ENCODE results near the gene BRD3. TPM values are rescaled to one million over a fixed set of nuclear protein-coding genes. Genes with fewer than 3 reads are reported as not detected.

The BRD3 gene
- total RNA-seq, 1 donor from 2014 or later, result 39.6 TPM

- no peaks in the 10 kb centered on the region for H3K9me3 Mint-ChIP-seq (ENCODE audit: unreplicated experiment)
- no peak overlapping the region for H3K27ac Mint-ChIP-seq (ENCODE audit: unreplicated experiment)
- Histone ChIP-seq H3K9me3 (ENCODE audit: insufficient read depth, low read depth, low read length) (no peaks in the 10 kb centered on the region), H3K9ac (ENCODE audit: low read length) (no peak overlapping the region), H3K36me3 (ENCODE audit: insufficient read depth, low read length) (peaks cover 11% of the 10 kb centered on the region), H4K20me1 (ENCODE audit: insufficient read depth, low read length) (peaks cover 22% of the 10 kb centered on the region), H3K4me3 (ENCODE audit: insufficient read depth, low read depth, low read length) (no peak overlapping the region), H3K27me3 (ENCODE audit: insufficient read depth, low read length) (no peaks in the 10 kb centered on the region), H3K4me2 (ENCODE audit: low read length) (no peak overlapping the region), H2AFZ (ENCODE audit: low read depth, low read length) (no peak overlapping the region), H3K79me2 (ENCODE audit: insufficient read depth, low read length) (no peaks in the 10 kb centered on the region), H3K27ac (ENCODE audit: low read depth, low read length) (no peak overlapping the region), H3K4me1 (ENCODE audit: insufficient read depth, low read length) (no peaks in the 10 kb centered on the region)
- no peak overlapping the region for H3K4me3 Mint-ChIP-seq (ENCODE audit: unreplicated experiment)
- no peaks in the 10 kb centered on the region for H3K4me1 Mint-ChIP-seq (ENCODE audit: low read depth, unreplicated experiment)
- TF ChIP-seq EZH2 (IDR thresholded peaks at IDR 0.05; ENCODE audit: insufficient read depth, low read length) (no peak), CTCF (IDR thresholded peaks at IDR 0.05; ENCODE audit: insufficient read depth, low read depth, low read length) (no peak)
- H3K27me3 Mint-ChIP-seq (ENCODE audit: low read depth, unreplicated experiment), result no peaks in the 10 kb centered on the region
- DNase-seq (ENCODE audit: low read depth) (no peak), FAIRE-seq (no peak)
- peaks cover 33% of the 10 kb centered on the region for H3K36me3 Mint-ChIP-seq (ENCODE audit: low read depth, unreplicated experiment)
Measured at GRCh38 chr9:134035041-134036039, 32.5 kb downstream of the BRD3 start.

GRCh38 chr9:134034215-134035040, 33.4 kb downstream of the BRD3 start:
- Histone ChIP-seq H3K9me3 (ENCODE audit: insufficient read depth, low read depth, low read length) (no peaks in the 10 kb centered on the region), H3K27ac (ENCODE audit: low read depth, low read length) (no peak overlapping the region), H3K4me1 (ENCODE audit: insufficient read depth, low read length) (no peaks in the 10 kb centered on the region), H3K4me3 (ENCODE audit: insufficient read depth, low read depth, low read length) (no peak overlapping the region), H3K4me2 (ENCODE audit: low read length) (no peak overlapping the region), H3K9ac (ENCODE audit: low read length) (no peak overlapping the region), H2AFZ (ENCODE audit: low read depth, low read length) (no peak overlapping the region), H4K20me1 (ENCODE audit: insufficient read depth, low read length) (peaks cover 17% of the 10 kb centered on the region), H3K36me3 (ENCODE audit: insufficient read depth, low read length) (peaks cover 11% of the 10 kb centered on the region), H3K27me3 (ENCODE audit: insufficient read depth, low read length) (no peaks in the 10 kb centered on the region), H3K79me2 (ENCODE audit: insufficient read depth, low read length) (no peaks in the 10 kb centered on the region)
- TF ChIP-seq CTCF (IDR thresholded peaks at IDR 0.05; ENCODE audit: insufficient read depth, low read depth, low read length) (no peak), EZH2 (IDR thresholded peaks at IDR 0.05; ENCODE audit: insufficient read depth, low read length) (no peak)
- H3K27me3 Mint-ChIP-seq (ENCODE audit: low read depth, unreplicated experiment), result no peaks in the 10 kb centered on the region
- no peaks in the 10 kb centered on the region for H3K9me3 Mint-ChIP-seq (ENCODE audit: unreplicated experiment)
- H3K4me1 Mint-ChIP-seq (ENCODE audit: low read depth, unreplicated experiment), result no peaks in the 10 kb centered on the region
- peaks cover 27% of the 10 kb centered on the region for H3K36me3 Mint-ChIP-seq (ENCODE audit: low read depth, unreplicated experiment)
- H3K27ac Mint-ChIP-seq (ENCODE audit: unreplicated experiment), result no peak overlapping the region
- FAIRE-seq (no peak), DNase-seq (ENCODE audit: low read depth) (no peak)
- H3K4me3 Mint-ChIP-seq (ENCODE audit: unreplicated experiment), result no peak overlapping the region

Measured in astrocyte (in vitro differentiated cells and primary cell).